ENCODE results near the gene SLC26A5. TPM values are rescaled to one million over a fixed set of nuclear protein-coding genes. Genes with fewer than 3 reads are reported as not detected.

The SLC26A5 gene
- total RNA-seq, 1 donor from 2014 or later, result 1.9 TPM

GRCh38 chr7:103343332-103343731 is 102.7 kb downstream of the SLC26A5 start:
- Histone ChIP-seq H3K9me3 (no peaks in the 10 kb centered on the region), H3K27me3 (no peaks in the 10 kb centered on the region), H3K4me1 (peaks cover 20% of the 10 kb centered on the region), H3K4me3 (peak overlapping the region; percentile 98), H3K36me3 (peaks cover 35% of the 10 kb centered on the region), H3K27ac (no peak overlapping the region)
- no peak for DNase-seq
- intact Hi-C loops (cut with DNase I), result no loop called here
- ATAC-seq, result no peak
- TF ChIP-seq, protein P1, sequence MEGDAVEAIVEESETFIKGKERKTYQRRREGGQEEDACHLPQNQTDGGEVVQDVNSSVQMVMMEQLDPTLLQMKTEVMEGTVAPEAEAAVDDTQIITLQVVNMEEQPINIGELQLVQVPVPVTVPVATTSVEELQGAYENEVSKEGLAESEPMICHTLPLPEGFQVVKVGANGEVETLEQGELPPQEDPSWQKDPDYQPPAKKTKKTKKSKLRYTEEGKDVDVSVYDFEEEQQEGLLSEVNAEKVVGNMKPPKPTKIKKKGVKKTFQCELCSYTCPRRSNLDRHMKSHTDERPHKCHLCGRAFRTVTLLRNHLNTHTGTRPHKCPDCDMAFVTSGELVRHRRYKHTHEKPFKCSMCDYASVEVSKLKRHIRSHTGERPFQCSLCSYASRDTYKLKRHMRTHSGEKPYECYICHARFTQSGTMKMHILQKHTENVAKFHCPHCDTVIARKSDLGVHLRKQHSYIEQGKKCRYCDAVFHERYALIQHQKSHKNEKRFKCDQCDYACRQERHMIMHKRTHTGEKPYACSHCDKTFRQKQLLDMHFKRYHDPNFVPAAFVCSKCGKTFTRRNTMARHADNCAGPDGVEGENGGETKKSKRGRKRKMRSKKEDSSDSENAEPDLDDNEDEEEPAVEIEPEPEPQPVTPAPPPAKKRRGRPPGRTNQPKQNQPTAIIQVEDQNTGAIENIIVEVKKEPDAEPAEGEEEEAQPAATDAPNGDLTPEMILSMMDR (IDR thresholded peaks at IDR 0.05), result no peak

DNA sequence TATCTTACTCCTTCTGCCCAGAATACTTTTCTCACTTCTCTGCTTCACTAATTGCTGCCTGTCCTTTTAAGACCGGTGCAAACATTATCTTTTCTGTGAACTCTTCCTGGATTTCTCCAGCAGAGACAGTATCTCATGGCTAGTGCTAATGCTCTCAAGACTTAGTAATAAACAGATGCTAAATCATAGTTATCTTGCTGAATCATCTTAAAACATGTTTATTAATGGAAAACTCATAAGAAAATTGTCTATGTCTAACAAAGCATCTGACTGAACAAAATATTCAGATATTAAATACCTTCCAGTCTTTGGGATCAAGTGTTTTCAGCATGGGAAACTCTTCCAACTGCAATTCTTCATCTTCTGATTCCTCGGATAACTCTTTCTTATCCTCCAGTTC is 104.5 kb downstream of the SLC26A5 start:
- no peak overlapping the region for H3K27ac ChIP-seq
- H3K9me3 ChIP-seq, result no peaks in the 10 kb centered on the region
- peaks cover 51% of the 10 kb centered on the region for H3K36me3 ChIP-seq
- peaks cover 14% of the 10 kb centered on the region for H3K4me1 ChIP-seq
- DNase-seq, result no peak
- no peak for ATAC-seq
- intact Hi-C loops (cut with DNase I), result no loop called here
- no peaks in the 10 kb centered on the region for H3K27me3 ChIP-seq
- TF ChIP-seq, protein P1 (IDR thresholded peaks at IDR 0.05), result no peak
- no peak overlapping the region for H3K4me3 ChIP-seq

- Histone ChIP-seq H3K36me3 (peaks cover 76% of the 10 kb centered on the region), H3K4me3 (no peak overlapping the region), H3K27ac (no peak overlapping the region), H3K4me1 (peaks cover 14% of the 10 kb centered on the region), H3K27me3 (no peaks in the 10 kb centered on the region), H3K9me3 (no peaks in the 10 kb centered on the region)
- TF ChIP-seq, protein P1 (IDR thresholded peaks at IDR 0.05), result no peak
- intact Hi-C loops (cut with DNase I), result no loop called here
- no peak for ATAC-seq
- no peak for DNase-seq
Measured at GRCh38 chr7:103338864-103339263, 107.1 kb downstream of the SLC26A5 start.

- Histone ChIP-seq H3K9me3 (no peaks in the 10 kb centered on the region), H3K27ac (no peak overlapping the region), H3K27me3 (no peaks in the 10 kb centered on the region), H3K4me1 (peaks cover 2% of the 10 kb centered on the region), H3K4me3 (no peak overlapping the region), H3K36me3 (peaks cover 88% of the 10 kb centered on the region)
- intact Hi-C loops (cut with DNase I), result no loop called here
- ATAC-seq, result peak; percentile 49
- DNase-seq, result no peak
- TF ChIP-seq, protein P1 (IDR thresholded peaks at IDR 0.05), result no peak
Measured at GRCh38 chr7:103336761-103337160, 109.2 kb downstream of the SLC26A5 start.

DNA sequence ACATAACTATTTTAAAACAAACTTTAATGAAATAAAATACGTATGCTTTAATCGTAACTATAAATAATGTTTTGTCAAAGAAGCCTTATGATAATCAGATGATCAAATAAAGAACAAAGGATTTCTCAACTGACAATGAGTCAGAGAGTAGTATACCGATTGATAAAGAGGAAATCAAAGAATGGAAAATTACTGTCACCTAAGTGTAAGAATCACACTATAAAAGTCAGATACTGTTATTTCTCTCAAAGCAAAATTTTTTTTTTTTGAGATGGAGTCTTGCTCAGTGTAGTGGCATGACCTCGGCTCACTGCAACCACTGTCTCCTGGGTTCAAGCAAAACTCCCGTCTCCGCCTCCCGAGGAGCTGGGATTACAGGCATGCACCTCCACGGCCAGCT is 120.3 kb downstream of the SLC26A5 start:
- ATAC-seq (no peak), DNase-seq (no peak)
- H3K9me3 ChIP-seq, result no peaks in the 10 kb centered on the region
- H3K27ac ChIP-seq, result no peak overlapping the region
- no peak overlapping the region for H3K4me3 ChIP-seq
- no peaks in the 10 kb centered on the region for H3K27me3 ChIP-seq
- intact Hi-C loops (cut with DNase I), result no loop called here
- TF ChIP-seq, protein P1 (IDR thresholded peaks at IDR 0.05), result no peak
- H3K4me1 ChIP-seq, result no peaks in the 10 kb centered on the region
- peaks cover 75% of the 10 kb centered on the region for H3K36me3 ChIP-seq

Other genes with a start within 250 kb of the SLC26A5 start
- gene PMPCB, start 148.8 kb downstream of the SLC26A5 start, total RNA-seq, result 43.6 TPM
- 19.5 TPM for gene DNAJC2, start 101.4 kb downstream of the SLC26A5 start, total RNA-seq
- 97.6 TPM for gene PSMC2, start 98.6 kb downstream of the SLC26A5 start, total RNA-seq